HEK293T (cell line): ENCODE results near the gene ZBTB7B.

Experiments used
- ELF4 ChIP-seq: fragments of 450-650 bp; IDR thresholded peaks from 2 replicates; pipeline ENCODE4 v1.6.1; 2017; ENCODE audit warnings: antibody characterized with exemption
- FOXM1 ChIP-seq: fragments of 450-650 bp; IDR thresholded peaks from 2 replicates; pipeline ENCODE4 v1.6.1; 2017; ENCODE audit warnings: mild to moderate bottlenecking, borderline replicate concordance
- HDGF ChIP-seq: fragments of 450-650 bp; IDR thresholded peaks from 2 replicates; pipeline ENCODE4 v1.6.1; 2017; ENCODE audit warnings: antibody characterized with exemption, borderline replicate concordance
- L3MBTL2 ChIP-seq: fragments of 450-650 bp; conservative IDR thresholded peaks from 2 replicates; pipeline ENCODE4 v1.6.1; 2016; ENCODE audit warnings: mild to moderate bottlenecking
- SP1 ChIP-seq: fragments of 450-650 bp; IDR thresholded peaks from 2 replicates; pipeline ENCODE4 v1.6.1; 2017

GRCh38 chr1:155009742-155010141, 7.1 kb downstream of the ZBTB7B start:
- TF ChIP-seq L3MBTL2: no peak
- no peak for TF ChIP-seq FOXM1
- no peak for TF ChIP-seq SP1
- TF ChIP-seq HDGF: no peak
- TF ChIP-seq ELF4: no peak
